GM19395 (cell line): ENCODE results near the gene KLHDC10.
"Not testable (repeated sequence)": the region's sequence is repeated elsewhere in the genome, so short reads cannot be mapped to it uniquely, and the experiment has no call there.

Experiments
- ATAC-seq: cut with Tn5 transposase; IDR thresholded peaks from one replicate; pipeline ENCODE4 v1.9.1; 2021; ENCODE audit warnings: mild to moderate bottlenecking, moderate library complexity; ENCODE audit not compliant: unreplicated experiment

KLHDC10 gene

GRCh38 chr7:130069978-130070860 lies at the start of gene KLHDC10:
Gene KLHDC10 (plus strand): TSS chr7:130070534. CDS start chr7:130070644, 110 bp downstream.
- peak; percentile 93 for ATAC-seq

GRCh38 chr7:130021105-130021834 lies 49.1 kb upstream of the KLHDC10 start:
- ATAC-seq, result no peak

- no peak for ATAC-seq
Observed at GRCh38 chr7:130022115-130022514, 48.2 kb upstream of the KLHDC10 start.

GRCh38 chr7:130022623-130023175 lies 47.6 kb upstream of the KLHDC10 start:
- no peak for ATAC-seq

- ATAC-seq, result no peak
Observed at GRCh38 chr7:130024390-130024789, 45.9 kb upstream of the KLHDC10 start.

GRCh38 chr7:130032698-130033097 lies 37.6 kb upstream of the KLHDC10 start:
- no peak for ATAC-seq

- no peak for ATAC-seq
Observed at GRCh38 chr7:130037703-130038102, 32.6 kb upstream of the KLHDC10 start.

GRCh38 chr7:130040576-130040975 lies 29.8 kb upstream of the KLHDC10 start:
- no peak for ATAC-seq

GRCh38 chr7:130047831-130048230 lies 22.5 kb upstream of the KLHDC10 start:
- ATAC-seq, result no peak

GRCh38 chr7:130048906-130049305 lies 21.4 kb upstream of the KLHDC10 start:
- ATAC-seq, result no peak

GRCh38 chr7:130052250-130052649 lies 18.1 kb upstream of the KLHDC10 start:
- ATAC-seq, result not testable (repeated sequence)

GRCh38 chr7:130055198-130055597 lies 15.1 kb upstream of the KLHDC10 start:
- not testable (repeated sequence) for ATAC-seq

- ATAC-seq, result no peak
Observed at GRCh38 chr7:130062246-130062645, 8.1 kb upstream of the KLHDC10 start.

GRCh38 chr7:130063036-130063435 lies 7.3 kb upstream of the KLHDC10 start:
- ATAC-seq, result no peak

GRCh38 chr7:130064580-130064926 lies 5.8 kb upstream of the KLHDC10 start:
- not testable (repeated sequence) for ATAC-seq

GRCh38 chr7:130065500-130066152 lies 4.7 kb upstream of the KLHDC10 start:
- no peak for ATAC-seq

- ATAC-seq, result no peak
Observed at GRCh38 chr7:130069179-130069977, 956 bp upstream of the KLHDC10 start.

GRCh38 chr7:130070861-130071622 lies 708 bp downstream of the KLHDC10 start:
- ATAC-seq, result peak; percentile 5
